HG03196 (cell line): ENCODE data around the gene FAM229A.

Experiments
- ATAC-seq: cut with Tn5 transposase; IDR thresholded peaks from one replicate; pipeline ENCODE4 v1.9.1; 2021; ENCODE audit not compliant: unreplicated experiment

The FAM229A gene

GRCh38 chr1:32332290-32333079, 29.8 kb downstream of the FAM229A start:
- ATAC-seq: no peak

- ATAC-seq: no peak
Observed at GRCh38 chr1:32331549-32331948, 30.7 kb downstream of the FAM229A start.

- ATAC-seq: no peak
Observed at GRCh38 chr1:32330558-32331151, 31.6 kb downstream of the FAM229A start.

GRCh38 chr1:32329931-32330466, 32.3 kb downstream of the FAM229A start:
- ATAC-seq: no peak

- ATAC-seq: no peak
Observed at GRCh38 chr1:32327204-32327603, 35.1 kb downstream of the FAM229A start.

- ATAC-seq: no peak
Observed at GRCh38 chr1:32321712-32322291, 40.5 kb downstream of the FAM229A start.

- no peak for ATAC-seq
Observed at GRCh38 chr1:32318127-32318869, 44.0 kb downstream of the FAM229A start.

GRCh38 chr1:32316903-32317277, 45.4 kb downstream of the FAM229A start:
- ATAC-seq: no peak

- ATAC-seq: no peak
Observed at GRCh38 chr1:32311709-32312393, 50.4 kb downstream of the FAM229A start.
